ENCODE results near the gene EFCAB5. TPM values are rescaled to one million over a fixed set of nuclear protein-coding genes. Genes with fewer than 3 reads are reported as not detected.
"Not testable (repeated sequence)": the region's sequence is repeated elsewhere in the genome, so short reads cannot be mapped to it uniquely, and the experiment has no call there.

EFCAB5 gene
- total RNA-seq, 2 experiments from 2014 or later: 0.54 to 0.81 TPM

DNA sequence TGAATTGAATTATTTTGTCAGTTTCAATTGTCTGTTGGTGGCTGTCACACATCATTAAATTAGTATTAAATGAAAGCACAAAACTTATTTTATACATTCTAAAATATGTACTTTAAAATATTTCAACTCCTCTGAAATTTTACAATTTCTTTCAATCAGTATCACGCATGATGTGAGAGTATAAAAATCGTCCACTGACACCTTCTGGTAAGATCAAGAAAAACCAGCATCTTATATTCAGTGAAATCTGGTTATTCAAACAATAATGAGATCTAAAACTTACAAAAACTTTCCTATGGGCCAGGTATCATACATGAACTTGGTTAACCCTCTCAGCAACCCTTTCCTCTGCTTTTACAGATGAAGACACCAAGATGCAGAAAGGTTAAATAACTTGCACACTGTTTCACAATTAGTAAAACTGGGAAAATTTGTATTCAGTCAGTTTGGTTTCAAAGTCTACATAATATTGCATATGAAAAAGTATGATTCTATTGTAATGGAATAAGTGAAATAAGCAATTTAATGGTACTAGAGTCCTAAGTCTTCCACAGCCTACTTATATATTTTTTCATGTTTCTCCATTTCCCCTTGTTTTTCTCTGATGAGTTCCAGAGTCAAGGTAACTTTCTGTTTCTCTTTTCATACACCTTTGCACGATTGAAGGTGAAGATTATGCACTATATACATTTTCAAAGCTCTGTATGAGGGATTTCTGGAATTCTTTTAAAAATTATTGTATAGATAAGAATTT lies 58.7 kb downstream of the EFCAB5 start:
- ATAC-seq (peak; percentile 30), DNase-seq (no peak)
- Mint-ChIP-seq H3K27me3 (no peaks in the 10 kb centered on the region), H3K4me1 (ENCODE audit: low read depth) (peaks cover 11% of the 10 kb centered on the region), H3K4me3 (no peak overlapping the region), H3K9me3 (no peaks in the 10 kb centered on the region), H3K27ac (no peak overlapping the region), H3K36me3 (ENCODE audit: low read depth) (no peaks in the 10 kb centered on the region)
- CTCF ChIA-PET: interaction anchor here (1.4 to 1.5 kb wide), 2 partner anchors 9 to 21 kb away, joined by 3 to 5 read pairs; no protein-coding TSS in a partner anchor
- TF ChIP-seq, protein P1, sequence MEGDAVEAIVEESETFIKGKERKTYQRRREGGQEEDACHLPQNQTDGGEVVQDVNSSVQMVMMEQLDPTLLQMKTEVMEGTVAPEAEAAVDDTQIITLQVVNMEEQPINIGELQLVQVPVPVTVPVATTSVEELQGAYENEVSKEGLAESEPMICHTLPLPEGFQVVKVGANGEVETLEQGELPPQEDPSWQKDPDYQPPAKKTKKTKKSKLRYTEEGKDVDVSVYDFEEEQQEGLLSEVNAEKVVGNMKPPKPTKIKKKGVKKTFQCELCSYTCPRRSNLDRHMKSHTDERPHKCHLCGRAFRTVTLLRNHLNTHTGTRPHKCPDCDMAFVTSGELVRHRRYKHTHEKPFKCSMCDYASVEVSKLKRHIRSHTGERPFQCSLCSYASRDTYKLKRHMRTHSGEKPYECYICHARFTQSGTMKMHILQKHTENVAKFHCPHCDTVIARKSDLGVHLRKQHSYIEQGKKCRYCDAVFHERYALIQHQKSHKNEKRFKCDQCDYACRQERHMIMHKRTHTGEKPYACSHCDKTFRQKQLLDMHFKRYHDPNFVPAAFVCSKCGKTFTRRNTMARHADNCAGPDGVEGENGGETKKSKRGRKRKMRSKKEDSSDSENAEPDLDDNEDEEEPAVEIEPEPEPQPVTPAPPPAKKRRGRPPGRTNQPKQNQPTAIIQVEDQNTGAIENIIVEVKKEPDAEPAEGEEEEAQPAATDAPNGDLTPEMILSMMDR (IDR thresholded peaks at IDR 0.05): no peak
- POLR2A ChIA-PET: no interaction called here
- intact Hi-C loops (cut with micrococcal nuclease): no loop called here

DNA sequence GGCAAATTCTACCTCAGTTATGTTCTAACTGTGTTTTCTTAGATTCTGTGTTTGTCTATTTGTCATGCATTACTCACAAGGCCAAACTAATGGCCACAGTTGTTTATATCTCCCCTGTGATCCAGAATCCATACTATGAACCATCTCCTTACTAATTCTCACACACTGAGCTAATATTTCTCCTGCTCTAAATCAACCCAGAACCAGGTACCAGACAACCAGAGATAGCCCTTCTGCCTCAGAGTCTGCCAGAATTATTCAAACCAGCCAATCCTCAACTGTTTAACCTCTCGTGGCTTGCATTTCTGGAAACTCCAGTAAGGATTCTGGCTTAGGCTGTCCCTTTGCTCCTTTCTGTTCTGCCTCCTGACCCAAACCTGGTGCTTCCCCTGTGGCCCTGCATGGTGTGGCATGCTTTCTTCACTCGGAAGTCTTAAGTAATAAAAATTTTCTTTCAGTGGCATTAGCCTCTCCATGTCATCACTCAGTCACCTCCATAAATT lies 59.4 kb downstream of the EFCAB5 start:
- H3K27ac Mint-ChIP-seq: no peak overlapping the region
- no peaks in the 10 kb centered on the region for H3K36me3 Mint-ChIP-seq (ENCODE audit: low read depth)
- no peaks in the 10 kb centered on the region for H3K27me3 Mint-ChIP-seq
- H3K9me3 Mint-ChIP-seq: no peaks in the 10 kb centered on the region
- TF ChIP-seq, protein P1 (IDR thresholded peaks at IDR 0.05): no peak
- peaks cover 11% of the 10 kb centered on the region for H3K4me1 Mint-ChIP-seq (ENCODE audit: low read depth)
- no peak overlapping the region for H3K4me3 Mint-ChIP-seq
- intact Hi-C loops (cut with micrococcal nuclease): no loop called here
- no peak for DNase-seq
- CTCF ChIA-PET: interaction anchor here (1.4 to 1.5 kb wide), 2 partner anchors 8 to 20 kb away, joined by 3 to 5 read pairs; no protein-coding TSS in a partner anchor
- POLR2A ChIA-PET: no interaction called here
- ATAC-seq: no peak

DNA sequence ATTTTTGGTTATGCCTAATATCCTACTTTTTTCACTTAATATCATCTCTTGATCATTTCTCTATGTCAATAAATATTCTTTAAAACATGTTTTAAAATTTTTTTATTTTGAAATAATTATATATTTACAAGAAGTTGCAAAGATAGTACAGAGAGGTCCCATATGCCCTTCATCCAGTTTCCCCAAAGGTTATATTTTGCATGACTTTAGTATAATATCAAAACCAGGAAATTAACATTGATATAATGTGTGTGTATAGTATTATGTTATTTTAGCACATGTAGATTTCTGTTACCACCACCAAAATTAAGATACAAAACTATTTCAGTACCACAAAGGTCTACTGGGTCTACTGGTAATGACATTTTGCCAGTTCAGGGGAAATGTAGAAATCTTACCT lies 60.7 kb downstream of the EFCAB5 start:
- Mint-ChIP-seq H3K36me3 (ENCODE audit: low read depth) (no peaks in the 10 kb centered on the region), H3K9me3 (no peaks in the 10 kb centered on the region), H3K4me1 (ENCODE audit: low read depth) (peaks cover 11% of the 10 kb centered on the region), H3K4me3 (no peak overlapping the region), H3K27ac (no peak overlapping the region), H3K27me3 (no peaks in the 10 kb centered on the region)
- DNase-seq: no peak
- TF ChIP-seq, protein P1 (IDR thresholded peaks at IDR 0.05): no peak
- intact Hi-C loops (cut with micrococcal nuclease): no loop called here
- CTCF ChIA-PET: no interaction called here
- POLR2A ChIA-PET: no interaction called here
- no peak for ATAC-seq

DNA sequence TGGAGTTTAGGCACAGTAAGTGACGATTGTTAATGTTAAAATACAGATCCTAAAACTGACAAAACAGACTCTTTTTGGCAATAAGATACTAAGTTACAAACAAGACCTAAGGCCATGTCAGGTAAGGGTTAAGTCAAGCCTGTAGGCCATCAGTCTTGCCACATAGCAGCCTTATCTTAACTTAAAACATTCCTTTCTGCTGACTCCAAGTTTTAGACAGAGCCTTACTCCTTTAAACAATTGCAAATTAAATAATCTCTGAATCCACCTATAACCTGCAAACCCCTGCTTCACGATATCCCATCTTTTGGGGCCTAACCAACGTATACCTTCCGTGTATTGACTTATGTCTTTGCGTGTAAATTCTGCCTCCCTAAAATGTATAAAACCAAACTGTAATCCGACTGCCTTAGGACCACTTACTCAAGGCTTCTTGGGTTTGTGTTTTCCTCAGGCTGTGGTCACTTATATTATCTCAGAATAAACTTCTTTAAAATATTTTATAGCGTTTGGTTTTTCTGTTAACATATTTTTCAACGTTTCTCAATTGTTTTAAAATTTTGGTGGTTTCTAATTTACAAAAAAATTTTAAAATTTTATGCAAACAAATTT lies 64.4 kb downstream of the EFCAB5 start:
- peaks cover 3% of the 10 kb centered on the region for H3K4me1 Mint-ChIP-seq (ENCODE audit: low read depth)
- H3K27ac Mint-ChIP-seq: no peak overlapping the region
- DNase-seq: no peak
- TF ChIP-seq, protein P1 (IDR thresholded peaks at IDR 0.05): no peak
- no peak for ATAC-seq
- no peaks in the 10 kb centered on the region for H3K27me3 Mint-ChIP-seq
- POLR2A ChIA-PET: no interaction called here
- H3K36me3 Mint-ChIP-seq (ENCODE audit: low read depth): no peaks in the 10 kb centered on the region
- H3K4me3 Mint-ChIP-seq: no peak overlapping the region
- H3K9me3 Mint-ChIP-seq: no peaks in the 10 kb centered on the region
- CTCF ChIA-PET: no interaction called here
- intact Hi-C loops (cut with micrococcal nuclease): no loop called here

DNA sequence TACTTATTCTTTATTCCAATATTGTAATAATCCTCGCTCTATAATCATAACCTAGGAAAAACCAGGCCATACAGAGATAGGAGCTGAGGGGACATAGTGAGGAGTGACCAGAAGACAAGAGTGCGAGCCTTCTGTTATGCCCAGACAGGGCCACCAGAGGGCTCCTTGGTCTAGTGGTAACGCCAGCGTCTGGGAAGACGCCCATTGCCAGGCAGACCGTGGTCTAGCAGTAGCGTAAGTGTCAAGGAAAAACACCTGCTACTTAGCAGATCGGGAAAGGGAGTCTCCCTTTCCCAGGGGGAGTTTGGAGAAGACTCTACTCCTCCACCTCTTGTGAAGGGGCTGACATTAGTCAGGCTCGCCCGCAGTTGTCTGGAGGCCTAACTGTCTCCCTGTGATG lies 70.5 kb downstream of the EFCAB5 start:
- H3K27ac Mint-ChIP-seq; intact Hi-C loops (cut with micrococcal nuclease); H3K4me3 Mint-ChIP-seq; H3K27me3 Mint-ChIP-seq; ATAC-seq; H3K36me3 Mint-ChIP-seq (ENCODE audit: low read depth); H3K4me1 Mint-ChIP-seq (ENCODE audit: low read depth); POLR2A ChIA-PET; H3K9me3 Mint-ChIP-seq: not testable (repeated sequence)
- CTCF ChIA-PET: interaction anchor here (1.1 to 1.3 kb wide), 2 partner anchors 9 to 13 kb away, joined by 3 read pairs; no protein-coding TSS in a partner anchor
- TF ChIP-seq, protein P1 (IDR thresholded peaks at IDR 0.05): peak; percentile 29
- DNase-seq: peak; percentile 16

Data from activated CD8-positive, alpha-beta T cell treated with anti-CD3 and anti-CD28 coated beads for 36 hours (primary cell).